Measurements from ENCODE around the gene BCOR.

BCOR gene

GRCh38 chrX:40074080-40074958, 23.4 kb downstream of the BCOR start:
- Mint-ChIP-seq H3K27me3 (no peaks in the 10 kb centered on the region), H3K36me3 (peaks cover 2% of the 10 kb centered on the region), H3K9me3 (ENCODE audit: low read depth) (no peaks in the 10 kb centered on the region), H3K4me3 (no peak overlapping the region), H3K4me1 (ENCODE audit: low read depth) (peaks cover 19% of the 10 kb centered on the region), H3K27ac (no peak overlapping the region)

- peaks cover 17% of the 10 kb centered on the region for H3K4me1 Mint-ChIP-seq (ENCODE audit: low read depth)
- peaks cover 2% of the 10 kb centered on the region for H3K36me3 Mint-ChIP-seq
- H3K27ac Mint-ChIP-seq = no peak overlapping the region
- no peaks in the 10 kb centered on the region for H3K27me3 Mint-ChIP-seq
- no peak overlapping the region for H3K4me3 Mint-ChIP-seq
- H3K9me3 Mint-ChIP-seq (ENCODE audit: low read depth) = no peaks in the 10 kb centered on the region
Measured at GRCh38 chrX:40073439-40074054, 24.2 kb downstream of the BCOR start.

GRCh38 chrX:40072246-40072645, 25.5 kb downstream of the BCOR start:
- no peak overlapping the region for H3K27ac Mint-ChIP-seq
- H3K9me3 Mint-ChIP-seq (ENCODE audit: low read depth) = no peaks in the 10 kb centered on the region
- H3K36me3 Mint-ChIP-seq = peaks cover 2% of the 10 kb centered on the region
- H3K4me1 Mint-ChIP-seq (ENCODE audit: low read depth) = peaks cover 26% of the 10 kb centered on the region
- H3K27me3 Mint-ChIP-seq = no peaks in the 10 kb centered on the region
- no peak overlapping the region for H3K4me3 Mint-ChIP-seq

GRCh38 chrX:40068048-40068447, 29.7 kb downstream of the BCOR start:
- peak overlapping the region; percentile 46 for H3K27ac Mint-ChIP-seq
- peaks cover 2% of the 10 kb centered on the region for H3K36me3 Mint-ChIP-seq
- no peaks in the 10 kb centered on the region for H3K9me3 Mint-ChIP-seq (ENCODE audit: low read depth)
- no peak overlapping the region for H3K4me3 Mint-ChIP-seq
- H3K4me1 Mint-ChIP-seq (ENCODE audit: low read depth) = peaks cover 52% of the 10 kb centered on the region
- H3K27me3 Mint-ChIP-seq = no peaks in the 10 kb centered on the region

- no peaks in the 10 kb centered on the region for H3K9me3 Mint-ChIP-seq (ENCODE audit: low read depth)
- no peaks in the 10 kb centered on the region for H3K27me3 Mint-ChIP-seq
- H3K36me3 Mint-ChIP-seq = peaks cover 2% of the 10 kb centered on the region
- no peak overlapping the region for H3K4me3 Mint-ChIP-seq
- no peak overlapping the region for H3K27ac Mint-ChIP-seq
- H3K4me1 Mint-ChIP-seq (ENCODE audit: low read depth) = peaks cover 52% of the 10 kb centered on the region
Measured at GRCh38 chrX:40066700-40067099, 31.1 kb downstream of the BCOR start.

- H3K27ac Mint-ChIP-seq = peak overlapping the region; percentile 76
- no peaks in the 10 kb centered on the region for H3K9me3 Mint-ChIP-seq (ENCODE audit: low read depth)
- peak overlapping the region; percentile 72 for H3K4me3 Mint-ChIP-seq
- H3K4me1 Mint-ChIP-seq (ENCODE audit: low read depth) = peaks cover 61% of the 10 kb centered on the region
- H3K36me3 Mint-ChIP-seq = peaks cover under 1% of the 10 kb centered on the region
- no peaks in the 10 kb centered on the region for H3K27me3 Mint-ChIP-seq
Measured at GRCh38 chrX:40065296-40066046, 32.3 kb downstream of the BCOR start.

- Mint-ChIP-seq H3K27ac (no peak overlapping the region), H3K4me3 (no peak overlapping the region), H3K4me1 (ENCODE audit: low read depth) (peaks cover 61% of the 10 kb centered on the region), H3K9me3 (ENCODE audit: low read depth) (no peaks in the 10 kb centered on the region), H3K27me3 (no peaks in the 10 kb centered on the region), H3K36me3 (no peaks in the 10 kb centered on the region)
Measured at GRCh38 chrX:40064055-40064597, 33.6 kb downstream of the BCOR start.

GRCh38 chrX:40063555-40063954, 34.2 kb downstream of the BCOR start:
- Mint-ChIP-seq H3K27me3 (no peaks in the 10 kb centered on the region), H3K4me1 (ENCODE audit: low read depth) (peaks cover 58% of the 10 kb centered on the region), H3K36me3 (no peaks in the 10 kb centered on the region), H3K27ac (no peak overlapping the region), H3K9me3 (ENCODE audit: low read depth) (no peaks in the 10 kb centered on the region), H3K4me3 (no peak overlapping the region)

GRCh38 chrX:40062525-40063155, 35.1 kb downstream of the BCOR start:
- H3K27me3 Mint-ChIP-seq = no peaks in the 10 kb centered on the region
- no peaks in the 10 kb centered on the region for H3K9me3 Mint-ChIP-seq (ENCODE audit: low read depth)
- H3K36me3 Mint-ChIP-seq = no peaks in the 10 kb centered on the region
- H3K4me3 Mint-ChIP-seq = no peak overlapping the region
- peaks cover 49% of the 10 kb centered on the region for H3K4me1 Mint-ChIP-seq (ENCODE audit: low read depth)
- no peak overlapping the region for H3K27ac Mint-ChIP-seq

GRCh38 chrX:40061871-40062524, 35.8 kb downstream of the BCOR start:
- Mint-ChIP-seq H3K9me3 (ENCODE audit: low read depth) (no peaks in the 10 kb centered on the region), H3K36me3 (no peaks in the 10 kb centered on the region), H3K4me1 (ENCODE audit: low read depth) (peaks cover 44% of the 10 kb centered on the region), H3K27ac (peak overlapping the region; percentile 68), H3K4me3 (peak overlapping the region; percentile 73), H3K27me3 (no peaks in the 10 kb centered on the region)

- Mint-ChIP-seq H3K27me3 (no peaks in the 10 kb centered on the region), H3K4me1 (ENCODE audit: low read depth) (peaks cover 34% of the 10 kb centered on the region), H3K4me3 (no peak overlapping the region), H3K9me3 (ENCODE audit: low read depth) (no peaks in the 10 kb centered on the region), H3K27ac (no peak overlapping the region), H3K36me3 (no peaks in the 10 kb centered on the region)
Measured at GRCh38 chrX:40061005-40061404, 36.8 kb downstream of the BCOR start.

GRCh38 chrX:40060356-40060845, 37.4 kb downstream of the BCOR start:
- H3K27me3 Mint-ChIP-seq = no peaks in the 10 kb centered on the region
- no peak overlapping the region for H3K4me3 Mint-ChIP-seq
- peaks cover 2% of the 10 kb centered on the region for H3K36me3 Mint-ChIP-seq
- H3K9me3 Mint-ChIP-seq (ENCODE audit: low read depth) = no peaks in the 10 kb centered on the region
- H3K4me1 Mint-ChIP-seq (ENCODE audit: low read depth) = peaks cover 29% of the 10 kb centered on the region
- H3K27ac Mint-ChIP-seq = no peak overlapping the region

GRCh38 chrX:40058719-40059118, 39.0 kb downstream of the BCOR start:
- H3K27ac Mint-ChIP-seq = no peak overlapping the region
- H3K27me3 Mint-ChIP-seq = no peaks in the 10 kb centered on the region
- no peak overlapping the region for H3K4me3 Mint-ChIP-seq
- peaks cover 7% of the 10 kb centered on the region for H3K36me3 Mint-ChIP-seq
- H3K9me3 Mint-ChIP-seq (ENCODE audit: low read depth) = no peaks in the 10 kb centered on the region
- peaks cover 22% of the 10 kb centered on the region for H3K4me1 Mint-ChIP-seq (ENCODE audit: low read depth)

- no peak overlapping the region for H3K4me3 Mint-ChIP-seq
- H3K9me3 Mint-ChIP-seq (ENCODE audit: low read depth) = no peaks in the 10 kb centered on the region
- H3K4me1 Mint-ChIP-seq (ENCODE audit: low read depth) = peaks cover 16% of the 10 kb centered on the region
- H3K36me3 Mint-ChIP-seq = peaks cover 12% of the 10 kb centered on the region
- no peaks in the 10 kb centered on the region for H3K27me3 Mint-ChIP-seq
- no peak overlapping the region for H3K27ac Mint-ChIP-seq
Measured at GRCh38 chrX:40057405-40057804, 40.4 kb downstream of the BCOR start.
